Gastroesophageal sphincter (tissue), 4 donors: ENCODE results near the gene ABI3BP. TPM values are rescaled to one million over a fixed set of nuclear protein-coding genes. Genes with fewer than 3 reads are reported as not detected.
A peak's percentile ranks its signal among the peaks of the same experiment; 100 is the strongest.

Experiments used
- ATAC-seq: fragments of 150-250 bp; one replicate; pipeline ENCODE4 v1.9.1; 2016; ENCODE audit warnings: mild to moderate bottlenecking, moderate library complexity
- H3K27ac ChIP-seq, 4 donors: fragments of 200-600 bp; sonication (generic) in 3 of 4; 1 replicate in 3 of 4; 2 replicates in 1 of 4; pipeline ENCODE4 v1.5.1; 2016 to 2019
- H3K27me3 ChIP-seq: fragments of 200-600 bp; sonication (generic); one replicate; pipeline ENCODE4 v1.5.1; 2019
- H3K36me3 ChIP-seq, 2 donors: fragments of 200-600 bp; sonication (generic); one replicate each; pipeline ENCODE4 v1.5.1; 2019; ENCODE audit warnings: control low read depth in 1 of 2
- H3K4me1 ChIP-seq, 3 donors: fragments of 200-600 bp; sonication (generic); 1 replicate in 2 of 3; 2 replicates in 1 of 3; pipeline ENCODE4 v1.5.1; 2016 to 2019; ENCODE audit warnings: control low read depth in 2 of 3
- H3K4me3 ChIP-seq, 2 donors: fragments of 200-600 bp; sonication (generic); one replicate each; pipeline ENCODE4 v1.5.1; 2019; ENCODE audit warnings: mild to moderate bottlenecking in 1 of 2, moderate library complexity in 1 of 2
- H3K9me3 ChIP-seq, 3 donors: fragments of 200-600 bp; sonication (generic); one replicate each; pipeline ENCODE4 v1.5.1; 2017 to 2019; ENCODE audit warnings: control low read depth in 2 of 3
- CTCF ChIP-seq, 4 experiments: fragments of 200-600 bp in 2 of 4; fragments of 450-650 bp in 2 of 4; sonication (generic) in 1 of 4; IDR thresholded peaks; one replicate each; pipeline ENCODE4 v1.5.1; 2017 to 2019; ENCODE audit warnings: antibody characterized with exemption in 4 of 4, mild to moderate bottlenecking in 2 of 4, moderate library complexity in 2 of 4
- EP300 ChIP-seq: sonication (generic); formaldehyde crosslinking; IDR thresholded peaks from one replicate; pipeline ENCODE4 v1.6.1; 2017; ENCODE audit warnings: antibody characterized with exemption, mild to moderate bottlenecking
- POLR2A ChIP-seq, 2 donors: fragments of 450-650 bp; IDR thresholded peaks; one replicate each; pipeline ENCODE4 v1.6.1; 2017; ENCODE audit warnings: antibody characterized with exemption in 2 of 2, mild to moderate bottlenecking in 2 of 2, moderate library complexity in 1 of 2
- POLR2AphosphoS5 ChIP-seq: sonication (generic); formaldehyde crosslinking; IDR thresholded peaks from one replicate; pipeline ENCODE4 v1.6.1; 2017; ENCODE audit warnings: antibody characterized with exemption
- WGBS, 2 donors: methylation state at CpG; one replicate each; pipeline ENCODE4 v1.1.5; 2018; ENCODE audit warnings: low coverage in 1 of 2; 5-methylcytosine and 5-hydroxymethylcytosine counted together
- total RNA-seq, 4 donors: library from RNA; depleted of rRNA; stranded (reverse); fragments of >200 nt; gene quantifications; one replicate each; pipeline ENCODE4 v1.1.0, GENCODE V29; 2016

The ABI3BP gene
- total RNA-seq, 4 donors from 2014 or later, result 59.6 to 158 (median 99.9) TPM

GRCh38 chr3:100759950-100760349 is 233.3 kb downstream of the ABI3BP start:
- no peak for TF ChIP-seq POLR2A (IDR thresholded peaks at IDR 0.05)
- TF ChIP-seq EP300, result no peak
- no peak for TF ChIP-seq CTCF (IDR thresholded peaks at IDR 0.05)
- TF ChIP-seq POLR2AphosphoS5, result no peak
- H3K36me3 ChIP-seq, result no peaks in the 10 kb centered on the region
- no peak overlapping the region for H3K27ac ChIP-seq
- H3K9me3 ChIP-seq, result no peaks in the 10 kb centered on the region
- H3K4me1 ChIP-seq, result peaks cover 0 to 17% (median 5%) of the 10 kb centered on the region in 3 donors
- no peaks in the 10 kb centered on the region for H3K27me3 ChIP-seq
- no peak for ATAC-seq
- H3K4me3 ChIP-seq, result no peak overlapping the region

- peaks cover 0 to 25% (median 5%) of the 10 kb centered on the region in 3 donors for H3K4me1 ChIP-seq
- H3K27ac ChIP-seq, result no peak overlapping the region
- 61 to 69% methylated on average over 3 of the region's 3 CpGs for WGBS, 2 donors
- H3K4me3 ChIP-seq, result no peak overlapping the region
- peaks cover 0 to 3% of the 10 kb centered on the region in 2 donors for H3K36me3 ChIP-seq
- TF ChIP-seq POLR2AphosphoS5, result no peak
- TF ChIP-seq EP300, result no peak
- no peak for TF ChIP-seq CTCF (IDR thresholded peaks at IDR 0.05)
- H3K9me3 ChIP-seq, result no peaks in the 10 kb centered on the region
- no peak for ATAC-seq
- H3K27me3 ChIP-seq, result no peaks in the 10 kb centered on the region
Measured at GRCh38 chr3:100759159-100759558, 234.1 kb downstream of the ABI3BP start.

- Histone ChIP-seq H3K36me3 (peaks cover 0 to 30% of the 10 kb centered on the region in 2 donors), H3K27me3 (no peaks in the 10 kb centered on the region), H3K9me3 (no peaks in the 10 kb centered on the region), H3K4me3 (no peak overlapping the region), H3K4me1 (peaks cover 0 to 31% (median 5%) of the 10 kb centered on the region in 3 donors), H3K27ac (peak overlapping the region in 2 of 4 donors; percentile 21 to 32)
- no peak for ATAC-seq
- WGBS, 2 donors, result 9 to 17% methylated on average over 2 of the region's 2 CpGs
- TF ChIP-seq POLR2AphosphoS5 (peak; percentile 57), EP300 (no peak), POLR2A (IDR thresholded peaks at IDR 0.05) (no peak), CTCF (IDR thresholded peaks at IDR 0.05) (no peak)
Measured at GRCh38 chr3:100756441-100756840, 236.8 kb downstream of the ABI3BP start.

GRCh38 chr3:100754563-100755334 is 238.5 kb downstream of the ABI3BP start:
- Histone ChIP-seq H3K9me3 (no peaks in the 10 kb centered on the region), H3K27ac (peak overlapping the region in 2 of 4 donors; percentile 28 to 34), H3K27me3 (no peaks in the 10 kb centered on the region), H3K4me3 (no peak overlapping the region), H3K4me1 (peaks cover 0 to 31% (median 5%) of the 10 kb centered on the region in 3 donors), H3K36me3 (peaks cover 0 to 47% of the 10 kb centered on the region in 2 donors)
- no peak for TF ChIP-seq EP300
- TF ChIP-seq POLR2A (IDR thresholded peaks at IDR 0.05), result no peak
- no peak for TF ChIP-seq CTCF (IDR thresholded peaks at IDR 0.05)
- 18 to 54% methylated on average over 1 to 3 of the region's 3 CpGs for WGBS, 2 donors
- ATAC-seq, result no peak

- H3K27ac ChIP-seq, result peak overlapping the region in 1 of 4 donors; percentile 30
- TF ChIP-seq POLR2A (IDR thresholded peaks at IDR 0.05) (no peak), CTCF (IDR thresholded peaks at IDR 0.05) (no peak), EP300 (no peak), POLR2AphosphoS5 (no peak)
- no peaks in the 10 kb centered on the region for H3K27me3 ChIP-seq
- peaks cover 0 to 31% (median 5%) of the 10 kb centered on the region in 3 donors for H3K4me1 ChIP-seq
- H3K4me3 ChIP-seq, result no peak overlapping the region
- peaks cover 0 to 56% of the 10 kb centered on the region in 2 donors for H3K36me3 ChIP-seq
- H3K9me3 ChIP-seq, result no peaks in the 10 kb centered on the region
- WGBS, 2 donors, result 70 to 76% methylated on average over 2 of the region's 2 CpGs
- no peak for ATAC-seq
Measured at GRCh38 chr3:100753846-100754245, 239.4 kb downstream of the ABI3BP start.
